Suprapubic skin (tissue), 3 donors: ENCODE results near the gene BRPF1.

ENCODE experiments used
- CTCF ChIP-seq, 2 donors: fragments of 200-600 bp in 1 of 2; fragments of 450-650 bp in 1 of 2; sonication (generic) in 1 of 2; IDR thresholded peaks; one replicate each; pipeline ENCODE4 v1.5.1; 2016 to 2019; ENCODE audit warnings: antibody characterized with exemption in 2 of 2, mild to moderate bottlenecking in 1 of 2, moderate library complexity in 1 of 2
- EP300 ChIP-seq: sonication (generic); formaldehyde crosslinking; IDR thresholded peaks from one replicate; pipeline ENCODE4 v1.6.1; 2017; ENCODE audit warnings: antibody characterized with exemption
- POLR2A ChIP-seq, 2 donors: fragments of 450-650 bp; IDR thresholded peaks; one replicate each; pipeline ENCODE4 v1.6.1; 2017; ENCODE audit warnings: antibody characterized with exemption in 2 of 2, mild to moderate bottlenecking in 2 of 2, moderate library complexity in 2 of 2

GRCh38 chr3:9696480-9697220 is 34.9 kb upstream of the BRPF1 start:
- no peak for TF ChIP-seq EP300
- no peak for TF ChIP-seq CTCF (IDR thresholded peaks at IDR 0.05)
- no peak for TF ChIP-seq POLR2A (IDR thresholded peaks at IDR 0.05)
